K562 (cell line): ENCODE results near the gene NACA. TPM values are rescaled to one million over a fixed set of nuclear protein-coding genes. Genes with fewer than 3 reads are reported as not detected.

Experiments used
- ATAC-seq: fragments of 200-7000 bp; cut with Tn5 transposase; 3 replicates; pipeline ENCODE4 v1.9.1; 2020; ENCODE audit warnings: moderate library complexity
- BruUV-seq: library from RNA; stranded (reverse); fragments of 400-500 nt; replicated peaks from 2 replicates; lab custom pipeline; 2021; lab: Mats Ljungman, UMichigan
- CTCF ChIA-PET: fragments of 300-600 bp; formaldehyde crosslinking; extraction: SDS; loops from one replicate; lab custom pipeline; 2021; ENCODE audit warnings: low intra/inter-chr PET ratio; lab: Yijun Ruan, JAX
- POLR2A ChIA-PET: fragments of 300-600, 350-650 bp; sonication (Branson Sonifier 250); formaldehyde crosslinking; extraction: SDS; loops from one replicate; lab custom pipeline; 2021; ENCODE audit warnings: antibody characterized with exemption, inconsistent platforms; lab: Yijun Ruan, JAX
- DNase-seq, 4 experiments: peaks; one replicate each; pipeline versions ENCODE4 v3.0.0 to v3.0.0-alpha.2; 2011 to 2018; ENCODE audit warnings: low spot score in 3 of 4, mixed read lengths in 3 of 4; ENCODE audit errors: extremely low read depth in 1 of 4
- FAIRE-seq: peaks from 2 replicates; lab custom pipeline; 2011; peaks lifted over from hg19 to GRCh38; lab: Jason Lieb, UNC
- H2AFZ ChIP-seq: 2 replicates; pipeline ENCODE4 v1.6.0; 2011; ENCODE audit warnings: low read depth, low read length, control low read depth, inconsistent platforms
- H3K27ac ChIP-seq: fragments of 200-600 bp; 3 replicates; pipeline ENCODE4 v1.8.0; 2011; ENCODE audit warnings: low read depth, mild to moderate bottlenecking, control low read depth, inconsistent platforms, low read length, moderate library complexity, mixed read lengths; ENCODE audit errors: extremely low read depth
- H3K27me3 ChIP-seq, 2 experiments: fragments of 300-600 bp in 1 of 2; 2 replicates in 1 of 2; 3 replicates in 1 of 2; pipeline versions ENCODE4 v1.6.0 to v1.8.0; 2011; ENCODE audit warnings: inconsistent platforms in 2 of 2, low read length in 2 of 2, mild to moderate bottlenecking in 1 of 2, mixed read lengths in 1 of 2, moderate library complexity in 1 of 2; ENCODE audit not compliant: control insufficient read depth in 2 of 2, insufficient read depth in 2 of 2
- H3K36me3 ChIP-seq: fragments of 300-600 bp; 3 replicates; pipeline ENCODE4 v1.8.0; 2011; ENCODE audit warnings: mild to moderate bottlenecking, low read length, inconsistent platforms; ENCODE audit not compliant: control insufficient read depth, insufficient read depth
- H3K4me1 ChIP-seq, 2 experiments: fragments of 200-600 bp in 1 of 2; replicated peaks in 1 of 2; 2 replicates in 1 of 2; 3 replicates in 1 of 2; pipeline versions ENCODE4 v1.5.1 to v1.8.0; 2011; ENCODE audit warnings: inconsistent platforms in 2 of 2, low read length in 2 of 2, mild to moderate bottlenecking in 1 of 2, mixed read lengths in 1 of 2, moderate library complexity in 1 of 2; ENCODE audit not compliant: control insufficient read depth in 2 of 2, insufficient read depth in 2 of 2
- H3K4me2 ChIP-seq: 2 replicates; pipeline ENCODE4 v1.6.1; 2011; ENCODE audit warnings: low read length, control low read depth, inconsistent platforms, mixed read lengths; ENCODE audit not compliant: insufficient read depth
- H3K4me3 ChIP-seq: fragments of 200-600 bp; sonication (generic), shearing (Covaris generic); 2 replicates; pipeline ENCODE4 v1.5.1; 2016; ENCODE audit warnings: control low read depth, inconsistent platforms
- H3K79me2 ChIP-seq: fragments of 200-600 bp; 3 replicates; pipeline ENCODE4 v1.8.0; 2011; ENCODE audit warnings: low read length, inconsistent platforms; ENCODE audit not compliant: control insufficient read depth, insufficient read depth
- H3K9ac ChIP-seq, 2 experiments: 2 replicates each; pipeline versions ENCODE4 v1.6.0 to v1.6.1; 2011; ENCODE audit warnings: low read depth in 2 of 2, low read length in 2 of 2, control low read depth in 1 of 2, inconsistent platforms in 1 of 2, mild to moderate bottlenecking in 1 of 2, mixed read lengths in 1 of 2; ENCODE audit not compliant: insufficient read depth in 1 of 2
- H3K9me1 ChIP-seq: one replicate; pipeline ENCODE4 v1.6.0; 2011; ENCODE audit warnings: inconsistent platforms, mild to moderate bottlenecking, low read length, moderate library complexity; ENCODE audit not compliant: control insufficient read depth, insufficient read depth
- H3K9me3 ChIP-seq: replicated peaks from 2 replicates; pipeline ENCODE4 v1.5.1; 2011; ENCODE audit warnings: low read depth, low read length, inconsistent platforms; ENCODE audit not compliant: control insufficient read depth, insufficient read depth
- H4K20me1 ChIP-seq: replicated peaks from 2 replicates; pipeline ENCODE4 v1.6.1; 2011; ENCODE audit warnings: low read length, inconsistent platforms, mixed read lengths; ENCODE audit not compliant: control insufficient read depth, insufficient read depth
- CCNT2 ChIP-seq: IDR thresholded peaks from 2 replicates; pipeline ENCODE4 v1.6.1; 2011; ENCODE audit warnings: borderline replicate concordance, low read depth, mild to moderate bottlenecking, moderate library complexity, mixed read lengths, low read length; ENCODE audit not compliant: insufficient read length; ENCODE audit errors: extremely low read depth
- MCM3 ChIP-seq: fragments of 450-650 bp; IDR thresholded peaks from 2 replicates; pipeline ENCODE4 v1.6.1; 2016
- NR1H2 ChIP-seq: sonication (generic); formaldehyde crosslinking; IDR thresholded peaks from 2 replicates; pipeline ENCODE4 v1.4.0; 2020; ENCODE audit warnings: mild to moderate bottlenecking, missing genetic modification reagents
- SAP30 ChIP-seq: fragments of 200-600 bp; sonication (generic); IDR thresholded peaks from 2 replicates; pipeline ENCODE4 v1.6.1; 2012; ENCODE audit warnings: borderline replicate concordance, low read depth, mild to moderate bottlenecking, moderate library complexity, low read length, control low read depth, inconsistent platforms; ENCODE audit not compliant: insufficient read depth, poor library complexity, severe bottlenecking
- SNRNP70 ChIP-seq: fragments of 200-400 bp; formaldehyde crosslinking; optimal IDR thresholded peaks from 2 replicates; pipeline ENCODE3; 2017; ENCODE audit warnings: low read depth, low read length
- TCF7 ChIP-seq: sonication (generic); IDR thresholded peaks from 2 replicates; pipeline ENCODE4 v1.6.1; 2016; ENCODE audit warnings: antibody characterized with exemption, borderline replicate concordance
- ZNF263 ChIP-seq: sonication (generic); formaldehyde crosslinking; IDR thresholded peaks from 2 replicates; pipeline ENCODE4 v1.8.0; 2022; ENCODE audit warnings: mild to moderate bottlenecking, missing genetic modification reagents, borderline replicate concordance
- WGBS: fragments of 100-300 bp; shearing (Covaris generic); methylation state at CpG from one replicate; pipeline ENCODE4 v1.1.6; 2016; ENCODE audit warnings: low coverage, mixed read lengths; ENCODE audit not compliant: insufficient coverage; ENCODE audit errors: missing lambda C conversion rate; 5-methylcytosine and 5-hydroxymethylcytosine counted together
- in situ Hi-C: fragments of 300-500 bp; cut with MboI; formaldehyde crosslinking; loops from 4 replicates; pipeline ENCODE4 v1.15.0; 2018; ENCODE audit warnings: inconsistent platforms, mixed read lengths
- intact Hi-C: fragments of 100-400 bp; cut with micrococcal nuclease; formaldehyde crosslinking; loops from 2 replicates; pipeline ENCODE4 v1.14.2; 2022
- polyA plus RNA-seq, 8 experiments: library from polyadenylated mRNA; depleted of rRNA in 4 of 8; stranded (reverse) in 5 of 8; unstranded in 3 of 8; fragments of >200 nt; fragmentation: Nextera tagmentation in 2 of 8; fragmentation: Illumina TruSeq in 1 of 8; extraction: Ambion mirVana in 2 of 8; extraction: Trizol in 1 of 8; gene quantifications; 2 replicates each; pipeline versions ENCODE4 v1.2.1 to v1.2.3, GENCODE V29; 2011 to 2014; ENCODE audit warnings: inconsistent platforms in 1 of 8, missing spikeins in 1 of 8
- total RNA-seq, 7 experiments: library from RNA; depleted of rRNA in 6 of 7; stranded (reverse); fragments of >200 nt in 6 of 7; fragmentation: Illumina TruSeq in 2 of 7; extraction: Trizol in 2 of 7; gene quantifications; 2 replicates each; pipeline versions ENCODE4 v1.2.1 to v1.2.3, GENCODE V29; 2011 to 2021; ENCODE audit warnings: low replicate concordance in 1 of 7
- TF ChIP-seq, protein P1 (sequence below): sonication (generic); formaldehyde crosslinking; IDR thresholded peaks from 2 replicates; pipeline ENCODE4 v1.8.1; 2022; ENCODE audit warnings: missing genetic modification reagents
- TF ChIP-seq, protein P2 (sequence below): sonication (generic); IDR thresholded peaks from 2 replicates; pipeline ENCODE4 v1.6.1; 2016

NACA gene
- total and polyA plus RNA-seq, 9 of the 15 experiments (the other 6 are each of a cell fraction or from before 2014, with no cell fraction given), result 1,030 to 2,416 (median 1,645) TPM

DNA sequence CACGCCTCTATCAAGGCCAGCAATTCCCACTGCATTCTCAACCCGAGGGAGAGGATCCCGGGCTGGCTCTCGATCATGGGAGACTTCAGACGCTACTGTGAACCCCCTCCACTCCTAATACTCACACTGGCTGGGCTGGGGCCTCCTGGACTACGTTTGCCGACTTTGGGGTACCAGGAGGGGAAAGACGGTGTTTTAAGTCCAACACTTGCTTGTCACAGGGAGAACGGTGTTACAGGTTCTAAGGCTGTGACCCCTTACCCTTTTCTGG lies 463 bp downstream of the NACA start:
- Histone ChIP-seq H3K36me3 (peaks cover 66% of the 10 kb centered on the region), H3K9me3 (no peaks in the 10 kb centered on the region), H3K79me2 (peaks cover 56% of the 10 kb centered on the region), H3K27ac (peak overlapping the region; percentile 97), H3K4me1 (peaks cover 14 to 34% of the 10 kb centered on the region in 2 experiments), H3K9ac (peak overlapping the region; percentile 96 to 100), H3K27me3 (no peaks in the 10 kb centered on the region), H3K4me2 (peak overlapping the region; percentile 99), H3K9me1 (peaks cover 22% of the 10 kb centered on the region), H3K4me3 (peak overlapping the region; percentile 89), H4K20me1 (peaks cover 38% of the 10 kb centered on the region), H2AFZ (peak overlapping the region; percentile 74)
- BruUV-seq, result TSS peak; percentile 75
- DNase-seq, result no peak
- intact Hi-C loops (loop anchor here (2.0 kb wide), 1 partner anchor 88 kb away; no protein-coding TSS in a partner anchor), in situ Hi-C loops (loop anchor here (10.0 kb wide), 1 partner anchor 80 kb away; the partner anchor contains the start of gene ATP5F1B)
- CTCF ChIA-PET, result no interaction called here
- peak; percentile 14 for ATAC-seq
- POLR2A ChIA-PET, result interaction anchor here (0.7 to 3.5 kb wide), 9 partner anchors 8 to 79 kb away, joined by 3 to 27 read pairs (median 8); partner anchors contain the start of genes ATP5F1B and PTGES3
- no peak for FAIRE-seq
- 0% methylated on average over 9 of the region's 9 CpGs for WGBS
- TF ChIP-seq TCF7, result 0 out of 2 replicates have a peak, but pooled peaks have one; percentile 2
- TF ChIP-seq CCNT2, result no peak
- TF ChIP-seq, protein P1, sequence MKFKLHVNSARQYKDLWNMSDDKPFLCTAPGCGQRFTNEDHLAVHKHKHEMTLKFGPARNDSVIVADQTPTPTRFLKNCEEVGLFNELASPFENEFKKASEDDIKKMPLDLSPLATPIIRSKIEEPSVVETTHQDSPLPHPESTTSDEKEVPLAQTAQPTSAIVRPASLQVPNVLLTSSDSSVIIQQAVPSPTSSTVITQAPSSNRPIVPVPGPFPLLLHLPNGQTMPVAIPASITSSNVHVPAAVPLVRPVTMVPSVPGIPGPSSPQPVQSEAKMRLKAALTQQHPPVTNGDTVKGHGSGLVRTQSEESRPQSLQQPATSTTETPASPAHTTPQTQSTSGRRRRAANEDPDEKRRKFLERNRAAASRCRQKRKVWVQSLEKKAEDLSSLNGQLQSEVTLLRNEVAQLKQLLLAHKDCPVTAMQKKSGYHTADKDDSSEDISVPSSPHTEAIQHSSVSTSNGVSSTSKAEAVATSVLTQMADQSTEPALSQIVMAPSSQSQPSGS, result no peak
- no peak for TF ChIP-seq ZNF263
- TF ChIP-seq, protein P2, sequence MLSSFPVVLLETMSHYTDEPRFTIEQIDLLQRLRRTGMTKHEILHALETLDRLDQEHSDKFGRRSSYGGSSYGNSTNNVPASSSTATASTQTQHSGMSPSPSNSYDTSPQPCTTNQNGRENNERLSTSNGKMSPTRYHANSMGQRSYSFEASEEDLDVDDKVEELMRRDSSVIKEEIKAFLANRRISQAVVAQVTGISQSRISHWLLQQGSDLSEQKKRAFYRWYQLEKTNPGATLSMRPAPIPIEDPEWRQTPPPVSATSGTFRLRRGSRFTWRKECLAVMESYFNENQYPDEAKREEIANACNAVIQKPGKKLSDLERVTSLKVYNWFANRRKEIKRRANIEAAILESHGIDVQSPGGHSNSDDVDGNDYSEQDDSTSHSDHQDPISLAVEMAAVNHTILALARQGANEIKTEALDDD, result no peak
- TF ChIP-seq SAP30, result peak; percentile 40
- TF ChIP-seq MCM3, result no peak
- peak; percentile 76 for TF ChIP-seq SNRNP70
- peak; percentile 60; the same call in 1 of the 2 replicates for TF ChIP-seq NR1H2 (CRISPR knock-in tag)
